Transverse colon (tissue), 4 donors: ENCODE measurements around the gene OR2V2. TPM values are rescaled to one million over a fixed set of nuclear protein-coding genes. Genes with fewer than 3 reads are reported as not detected.
"Not testable (repeated sequence)": the region's sequence is repeated elsewhere in the genome, so short reads cannot be mapped to it uniquely, and the experiment has no call there.

Experiments
- DNase-seq: peaks from one replicate; pipeline ENCODE4 v3.0.0-alpha.2; 2019
- H3K27ac ChIP-seq, 4 donors: fragments of 200-600 bp; sonication (generic); 2 replicates each; pipeline ENCODE4 v1.5.1; 2016 to 2018; ENCODE audit warnings: inconsistent platforms in 4 of 4
- H3K27me3 ChIP-seq: fragments of 200-600 bp; sonication (generic); 2 replicates; pipeline ENCODE4 v1.5.1; 2017; ENCODE audit warnings: inconsistent platforms
- H3K36me3 ChIP-seq, 4 donors: fragments of 200-600 bp; sonication (generic); 2 replicates each; pipeline ENCODE4 v1.5.1; 2017 to 2019; ENCODE audit warnings: inconsistent platforms in 4 of 4
- H3K4me1 ChIP-seq, 4 donors: fragments of 200-600 bp; sonication (generic); 2 replicates each; pipeline ENCODE4 v1.5.1; 2017 to 2020; ENCODE audit warnings: inconsistent platforms in 4 of 4
- H3K4me3 ChIP-seq, 4 donors: fragments of 200-600 bp; sonication (generic); 1 replicate in 1 of 4; 2 replicates in 3 of 4; pipeline versions ENCODE4 v1.5.1 to v1.6.1; 2017 to 2019; ENCODE audit warnings: inconsistent platforms in 4 of 4
- H3K9me3 ChIP-seq, 2 donors: fragments of 200-600 bp; sonication (generic); 2 replicates each; pipeline ENCODE4 v1.5.1; 2017 to 2019; ENCODE audit warnings: inconsistent platforms in 2 of 2
- EP300 ChIP-seq: sonication (generic); formaldehyde crosslinking; IDR thresholded peaks from one replicate; pipeline ENCODE4 v1.6.1; 2017; ENCODE audit warnings: antibody characterized with exemption, low read depth
- POLR2A ChIP-seq: fragments of 450-650 bp; IDR thresholded peaks from one replicate; pipeline ENCODE4 v1.6.1; 2016; ENCODE audit warnings: antibody characterized with exemption, mild to moderate bottlenecking, moderate library complexity
- POLR2AphosphoS5 ChIP-seq, 3 donors: sonication (generic); formaldehyde crosslinking; IDR thresholded peaks; one replicate each; pipeline ENCODE4 v1.6.1; 2016; ENCODE audit warnings: antibody characterized with exemption in 3 of 3
- WGBS, 2 donors: methylation state at CpG; one replicate each; pipeline ENCODE4 v1.1.5; 2018; ENCODE audit warnings: low coverage in 1 of 2; 5-methylcytosine and 5-hydroxymethylcytosine counted together
- in situ Hi-C, 4 donors: fragments of 200-750 bp; cut with MboI; loops; one replicate each; pipeline versions ENCODE4 v1.15.0 to v1.15.1; 2017; ENCODE audit warnings: low sequenced_read_pairs in 3 of 4, low pct_ligation_motif_present in 1 of 4, low pct_unique_long_range_greater_than_20kb in 1 of 4
- intact Hi-C: fragments of 100-400 bp; cut with DNase I; formaldehyde crosslinking; loops from one replicate; pipeline ENCODE4 v1.15.1; 2023; ENCODE audit warnings: low total_unique reads
- total RNA-seq, 4 donors: library from RNA; depleted of rRNA; stranded (reverse); fragments of >200 nt; gene quantifications; one replicate each; pipeline ENCODE4 v1.1.0, GENCODE V29; 2016
- TF ChIP-seq, protein P1 (sequence below), 5 experiments: fragments of 200-600 bp in 3 of 5; fragments of 450-650 bp in 2 of 5; sonication (generic) in 3 of 5; IDR thresholded peaks; 1 replicate in 2 of 5; 2 replicates in 3 of 5; pipeline ENCODE4 v1.5.1; 2016 to 2017; ENCODE audit warnings: antibody characterized with exemption in 5 of 5, inconsistent platforms in 3 of 5, mild to moderate bottlenecking in 2 of 5, moderate library complexity in 1 of 5

OR2V2 gene, protein sequence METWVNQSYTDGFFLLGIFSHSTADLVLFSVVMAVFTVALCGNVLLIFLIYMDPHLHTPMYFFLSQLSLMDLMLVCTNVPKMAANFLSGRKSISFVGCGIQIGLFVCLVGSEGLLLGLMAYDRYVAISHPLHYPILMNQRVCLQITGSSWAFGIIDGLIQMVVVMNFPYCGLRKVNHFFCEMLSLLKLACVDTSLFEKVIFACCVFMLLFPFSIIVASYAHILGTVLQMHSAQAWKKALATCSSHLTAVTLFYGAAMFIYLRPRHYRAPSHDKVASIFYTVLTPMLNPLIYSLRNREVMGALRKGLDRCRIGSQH
- total RNA-seq, result not detected

DNA sequence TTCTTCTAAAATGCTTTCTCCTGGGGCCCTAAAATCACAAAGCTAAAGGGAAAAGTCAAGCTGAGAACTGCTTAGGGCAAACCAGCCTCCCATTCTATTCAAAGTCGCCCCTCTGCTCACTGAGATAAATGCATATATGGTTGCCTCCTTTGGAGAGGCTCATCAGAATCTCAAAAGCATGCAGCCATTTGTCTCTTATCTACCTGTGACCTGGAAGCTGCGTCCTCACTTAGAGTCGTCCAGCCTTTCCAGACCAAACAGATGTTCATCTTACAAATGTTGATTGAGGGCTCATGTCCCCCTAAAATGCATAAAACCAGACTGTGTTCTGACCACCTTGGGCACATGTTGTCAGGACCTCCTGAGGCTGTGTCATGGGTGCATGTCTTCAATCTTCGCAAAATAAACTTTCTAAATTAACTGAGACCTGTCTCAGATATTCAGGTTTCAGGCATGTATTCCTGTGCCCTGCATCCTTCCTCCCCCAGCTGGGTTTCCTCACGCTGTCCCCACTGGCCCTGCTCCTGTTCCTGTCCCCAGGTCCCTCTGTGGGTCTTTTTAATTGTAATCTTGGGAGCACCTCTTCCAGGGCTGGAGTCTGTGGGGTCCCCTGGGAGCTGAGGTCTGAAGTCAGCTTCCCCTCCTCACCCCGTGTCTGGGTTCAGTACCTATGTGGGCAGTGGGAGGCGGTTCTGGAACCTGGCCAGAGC, at the start of gene OR2V2:
Gene OR2V2 (plus strand): TSS at position 660 of the 710 bp plus-strand sequence. CDS start 7,357 bp downstream, outside the sequence.
- 50 to 62% methylated on average over 3 to 7 of the region's 7 CpGs for WGBS, 2 donors
- in situ Hi-C loops, H3K4me1 ChIP-seq, H3K27ac ChIP-seq, H3K9me3 ChIP-seq, DNase-seq, intact Hi-C loops, H3K4me3 ChIP-seq, H3K36me3 ChIP-seq: not testable (repeated sequence)
- H3K27me3 ChIP-seq, result peaks cover 38% of the 10 kb centered on the region

DNA sequence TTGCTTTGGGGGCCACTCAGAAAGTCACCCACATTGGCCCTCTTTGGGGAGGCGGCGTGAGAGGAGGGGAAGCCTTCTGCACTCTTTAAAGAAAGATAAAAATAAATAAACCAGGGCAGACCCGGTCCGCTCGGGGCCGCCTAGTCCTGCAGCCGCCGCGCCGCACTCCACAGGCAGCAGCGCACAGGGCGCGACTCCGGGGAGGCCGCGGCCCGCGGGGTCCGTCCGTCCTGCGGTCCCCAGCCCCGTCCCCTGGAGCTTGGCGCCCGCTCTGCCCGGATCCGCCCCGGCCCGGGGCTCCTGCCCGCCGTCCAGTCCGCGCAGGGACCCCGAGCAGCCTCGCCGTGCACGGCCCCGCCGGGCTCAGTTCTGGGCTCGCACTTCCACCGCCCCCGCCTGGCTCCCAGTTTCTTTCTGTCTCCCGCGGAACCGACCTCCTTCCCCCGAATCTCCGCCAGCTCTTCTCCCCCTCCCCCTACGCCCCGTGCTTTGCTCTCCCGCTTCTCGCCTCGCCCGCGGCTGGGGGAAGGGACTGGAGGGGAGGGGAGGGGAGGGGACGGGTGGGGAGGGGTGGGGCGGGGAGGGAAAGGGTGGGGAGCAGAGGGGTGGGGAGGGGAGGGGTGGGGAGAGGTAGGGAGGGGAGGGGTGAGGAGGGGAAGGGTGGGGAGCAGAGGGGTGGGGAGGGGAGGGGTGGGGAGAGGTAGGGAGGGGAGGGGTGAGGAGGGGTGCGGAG, 49.5 kb upstream of the OR2V2 start:
- H3K9me3 ChIP-seq, H3K4me3 ChIP-seq, in situ Hi-C loops, H3K4me1 ChIP-seq, DNase-seq, H3K27ac ChIP-seq, H3K36me3 ChIP-seq, intact Hi-C loops: not testable (repeated sequence)
- no CpG with 5 or more reads among the region's 56 CpGs for WGBS, 2 donors
- H3K27me3 ChIP-seq, result peaks cover 39% of the 10 kb centered on the region

DNA sequence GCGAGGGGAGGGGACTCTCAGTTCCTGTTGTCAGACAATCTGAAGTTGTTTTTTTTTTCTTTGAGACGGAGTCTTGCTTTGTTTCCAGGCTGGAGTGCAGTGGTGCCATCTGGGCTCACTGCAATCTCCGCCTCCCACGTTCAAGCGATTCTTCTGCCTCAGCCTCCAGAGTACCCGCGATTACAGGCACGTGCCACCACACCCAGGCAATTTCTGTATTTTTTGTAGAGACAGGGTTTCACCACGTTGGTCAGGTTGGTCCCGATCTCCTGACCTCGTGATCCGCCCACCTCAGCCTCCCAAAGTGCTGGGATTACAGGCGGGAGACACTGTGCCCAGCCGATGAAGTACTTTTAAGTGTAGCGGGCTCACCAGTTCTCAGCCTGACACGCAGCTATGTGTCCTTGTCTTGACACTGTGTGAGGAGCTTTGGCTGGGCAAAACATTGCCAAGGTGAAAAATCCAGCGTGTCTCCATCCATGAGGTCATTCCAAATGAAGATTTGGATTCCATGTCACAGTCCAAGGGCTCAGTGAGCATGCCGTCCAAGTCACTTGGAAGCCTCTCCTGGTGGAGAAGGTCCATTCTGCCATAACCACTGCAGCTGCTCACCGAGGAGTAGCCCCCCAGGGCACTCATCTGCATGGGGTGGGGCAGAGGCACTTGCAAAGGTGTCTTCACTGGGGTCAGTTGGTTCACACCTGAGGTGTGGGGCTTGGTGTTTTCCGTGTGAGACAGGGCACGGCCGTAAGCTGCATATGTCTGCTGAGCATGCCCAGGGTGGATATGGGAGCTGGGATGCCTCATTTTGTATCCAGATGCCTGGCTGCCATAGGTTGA, 48.4 kb upstream of the OR2V2 start:
- Histone ChIP-seq H3K4me1 (peaks cover 0 to 3% (median 0%) of the 10 kb centered on the region in 4 donors), H3K27me3 (peaks cover 32% of the 10 kb centered on the region), H3K9me3 (no peaks in the 10 kb centered on the region), H3K36me3 (no peaks in the 10 kb centered on the region), H3K27ac (no peak overlapping the region), H3K4me3 (no peak overlapping the region)
- no peak for DNase-seq
- in situ Hi-C loops, result no loop called here
- intact Hi-C loops, result no loop called here
- 21% methylated on average over 21 of the region's 22 CpGs; no CpG with 5 or more reads in 1 of the 2 donors for WGBS, 2 donors
- TF ChIP-seq EP300 (no peak), POLR2A (no peak)
- TF ChIP-seq, protein P1, sequence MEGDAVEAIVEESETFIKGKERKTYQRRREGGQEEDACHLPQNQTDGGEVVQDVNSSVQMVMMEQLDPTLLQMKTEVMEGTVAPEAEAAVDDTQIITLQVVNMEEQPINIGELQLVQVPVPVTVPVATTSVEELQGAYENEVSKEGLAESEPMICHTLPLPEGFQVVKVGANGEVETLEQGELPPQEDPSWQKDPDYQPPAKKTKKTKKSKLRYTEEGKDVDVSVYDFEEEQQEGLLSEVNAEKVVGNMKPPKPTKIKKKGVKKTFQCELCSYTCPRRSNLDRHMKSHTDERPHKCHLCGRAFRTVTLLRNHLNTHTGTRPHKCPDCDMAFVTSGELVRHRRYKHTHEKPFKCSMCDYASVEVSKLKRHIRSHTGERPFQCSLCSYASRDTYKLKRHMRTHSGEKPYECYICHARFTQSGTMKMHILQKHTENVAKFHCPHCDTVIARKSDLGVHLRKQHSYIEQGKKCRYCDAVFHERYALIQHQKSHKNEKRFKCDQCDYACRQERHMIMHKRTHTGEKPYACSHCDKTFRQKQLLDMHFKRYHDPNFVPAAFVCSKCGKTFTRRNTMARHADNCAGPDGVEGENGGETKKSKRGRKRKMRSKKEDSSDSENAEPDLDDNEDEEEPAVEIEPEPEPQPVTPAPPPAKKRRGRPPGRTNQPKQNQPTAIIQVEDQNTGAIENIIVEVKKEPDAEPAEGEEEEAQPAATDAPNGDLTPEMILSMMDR (IDR thresholded peaks at IDR 0.05), result no peak

DNA sequence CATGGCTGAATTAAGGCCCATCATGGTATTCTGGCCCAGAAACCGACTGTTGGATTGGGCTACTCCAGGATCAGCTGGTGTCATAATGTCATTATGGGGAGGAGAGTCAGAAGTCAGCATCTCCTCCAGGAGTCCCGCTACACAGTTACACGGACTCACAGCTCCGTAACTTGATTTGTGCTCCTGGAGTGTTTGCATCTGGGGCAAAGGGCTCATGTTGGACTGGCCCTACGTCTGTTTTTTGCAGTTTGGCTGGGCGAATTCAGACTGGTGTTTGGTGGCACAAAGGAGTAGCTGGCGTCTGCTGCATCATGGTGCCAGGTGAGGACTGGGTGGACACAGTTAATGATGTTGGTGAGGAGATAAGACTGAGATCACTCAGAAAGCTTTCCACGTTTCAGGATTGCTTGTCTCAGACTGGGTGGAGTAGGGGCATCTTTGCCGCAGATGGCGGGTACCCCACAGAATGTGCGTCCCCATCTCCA, 47.7 kb upstream of the OR2V2 start:
- no peak for DNase-seq
- no peaks in the 10 kb centered on the region for H3K36me3 ChIP-seq
- WGBS, 2 donors, result 47% methylated on average over 11 of the region's 11 CpGs; no CpG with 5 or more reads in 1 of the 2 donors
- in situ Hi-C loops (no loop called here), intact Hi-C loops (no loop called here)
- no peak overlapping the region for H3K4me3 ChIP-seq
- H3K27ac ChIP-seq, result no peak overlapping the region
- peaks cover 0 to 3% (median 0%) of the 10 kb centered on the region in 4 donors for H3K4me1 ChIP-seq
- H3K9me3 ChIP-seq, result no peaks in the 10 kb centered on the region
- TF ChIP-seq POLR2A (no peak), POLR2AphosphoS5 (IDR thresholded peaks at IDR 0.05) (no peak), EP300 (no peak)
- TF ChIP-seq, protein P1 (IDR thresholded peaks at IDR 0.05), result no peak
- peaks cover 39% of the 10 kb centered on the region for H3K27me3 ChIP-seq
